Measurements from ENCODE around the gene ZNF212. TPM values are rescaled to one million over a fixed set of nuclear protein-coding genes. Genes with fewer than 3 reads are reported as not detected.

The ZNF212 gene
- polyA plus RNA-seq, 1 of the 3 experiments (the other 2 are of a cell fraction) = 11.5 TPM

- no peak overlapping the region for H2AFZ ChIP-seq (ENCODE audit: low read depth)
- H3K9me2 ChIP-seq = no peaks in the 10 kb centered on the region
- POLR2A ChIA-PET = interaction anchor here (1.8 kb wide), 1 partner anchor 10 kb away, joined by 6 read pairs; no protein-coding TSS in a partner anchor
Observed at GRCh38 chr7:149294634-149295480, 55.4 kb downstream of the ZNF212 start.

DNA sequence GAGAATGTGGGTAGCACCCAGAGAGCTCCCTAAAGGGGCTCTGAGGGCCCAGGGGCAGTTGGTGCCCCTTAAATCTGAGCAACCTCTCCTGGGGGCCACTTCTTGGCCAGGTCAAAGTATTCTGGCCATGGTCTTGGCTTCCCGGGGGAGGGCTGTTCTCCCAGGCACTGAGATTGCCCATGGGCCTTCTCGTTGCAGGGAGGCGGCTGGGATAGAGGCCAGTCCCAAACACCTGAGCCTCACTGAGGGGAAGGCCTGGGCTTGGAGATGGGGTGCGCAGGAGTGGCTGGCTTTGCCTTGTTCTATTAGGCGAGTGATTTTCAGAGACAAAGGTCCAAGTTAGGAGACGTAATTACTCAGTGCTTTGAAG lies 56.0 kb downstream of the ZNF212 start:
- H4K20me1 ChIP-seq (ENCODE audit: insufficient read depth) = no peaks in the 10 kb centered on the region
- TF ChIP-seq YY1 (IDR thresholded peaks at IDR 0.05; ENCODE audit: low read depth) = no peak
- TF ChIP-seq RXRA (IDR thresholded peaks at IDR 0.05; ENCODE audit: borderline replicate concordance, low read depth) = no peak
- no peak for TF ChIP-seq ZBTB33 (IDR thresholded peaks at IDR 0.05; ENCODE audit: borderline replicate concordance, low read depth)
- no peak for TF ChIP-seq NRF1 (IDR thresholded peaks at IDR 0.05; ENCODE audit: low read depth, low read length)

More at GRCh38 chr7:149294634-149295480, 55.4 kb downstream of the ZNF212 start:
- Histone ChIP-seq H3K9ac (no peak overlapping the region), H3F3A (replicated peaks; ENCODE audit: insufficient read depth) (no peaks in the 10 kb centered on the region), H3K4me2 (no peak overlapping the region), H3K79me2 (ENCODE audit: insufficient read depth) (no peaks in the 10 kb centered on the region), H3K36me3 (replicated peaks in 1 of 2; ENCODE audit: control insufficient read depth in 1 of 2, insufficient read depth in 2 of 2, low read length in 1 of 2) (peaks cover 0 to 13% of the 10 kb centered on the region in 2 experiments), H3K27ac (ENCODE audit: low read depth in 2 of 2, low read length in 1 of 2) (no peak overlapping the region), H4K20me1 (ENCODE audit: insufficient read depth) (no peaks in the 10 kb centered on the region), H3K4me1 (ENCODE audit: control insufficient read depth in 1 of 2, insufficient read depth in 2 of 2, low read depth in 1 of 2, low read length in 1 of 2) (no peaks in the 10 kb centered on the region; a peak in 1 of 4 replicates), H3K4me3 (ENCODE audit: low read depth in 2 of 2, low read length in 1 of 2) (no peak overlapping the region), H3K27me3 (ENCODE audit: insufficient read depth) (no peaks in the 10 kb centered on the region), H3K9me3 (no peaks in the 10 kb centered on the region)
- CTCF ChIA-PET = interaction anchor here (0.8 kb wide), 1 partner anchor 33 kb away, joined by 3 read pairs; the partner anchor contains the start of gene ZNF783
- 95% methylated on average over 55 of the region's 55 CpGs for WGBS (ENCODE audit: low lambda C conversion rate)
- TF ChIP-seq FOSL2 (IDR thresholded peaks at IDR 0.05; ENCODE audit: borderline replicate concordance, low read depth) = no peak
- TF ChIP-seq SMC3 (IDR thresholded peaks at IDR 0.05; ENCODE audit: low read depth, low read length) = no peak
- no peak for TF ChIP-seq JUND (IDR thresholded peaks at IDR 0.05)
- no peak for TF ChIP-seq CHD2 (IDR thresholded peaks at IDR 0.05; ENCODE audit: low read length, partially characterized antibody)
- no peak for TF ChIP-seq NRF1 (IDR thresholded peaks at IDR 0.05; ENCODE audit: low read depth, low read length)
- no peak for TF ChIP-seq FOXM1 (IDR thresholded peaks at IDR 0.05; ENCODE audit: low read depth)
- no peak for TF ChIP-seq FOXJ3 (CRISPR knock-in tag; IDR thresholded peaks at IDR 0.05)
- no peak for TF ChIP-seq MXI1 (IDR thresholded peaks at IDR 0.05; ENCODE audit: low read depth, low read length)
- TF ChIP-seq USF2 (IDR thresholded peaks at IDR 0.05; ENCODE audit: borderline replicate concordance, low read depth, low read length) = no peak
- no peak for TF ChIP-seq RFX5 (IDR thresholded peaks at IDR 0.05; ENCODE audit: low read length)
- TF ChIP-seq SIN3A (IDR thresholded peaks at IDR 0.05; ENCODE audit: borderline replicate concordance, low read depth, low read length) = no peak
- TF ChIP-seq ZBTB33 (IDR thresholded peaks at IDR 0.05; ENCODE audit: borderline replicate concordance, low read depth) = no peak
- DNase-seq = no peak

More for the DNA sequence above, 56.0 kb downstream of the ZNF212 start:
- Histone ChIP-seq H3K27me3 (ENCODE audit: insufficient read depth) (no peaks in the 10 kb centered on the region), H3F3A (replicated peaks; ENCODE audit: insufficient read depth) (no peaks in the 10 kb centered on the region), H3K79me2 (ENCODE audit: insufficient read depth) (no peaks in the 10 kb centered on the region), H3K9me3 (no peaks in the 10 kb centered on the region), H3K9ac (no peak overlapping the region), H3K27ac (ENCODE audit: low read depth in 2 of 2, low read length in 1 of 2) (no peak overlapping the region), H2AFZ (ENCODE audit: low read depth) (no peak overlapping the region), H3K36me3 (replicated peaks in 1 of 2; ENCODE audit: control insufficient read depth in 1 of 2, insufficient read depth in 2 of 2, low read length in 1 of 2) (peaks cover 0 to 13% of the 10 kb centered on the region in 2 experiments), H3K4me3 (ENCODE audit: low read depth in 2 of 2, low read length in 1 of 2) (no peak overlapping the region), H3K4me2 (no peak overlapping the region), H3K4me1 (ENCODE audit: control insufficient read depth in 1 of 2, insufficient read depth in 2 of 2, low read depth in 1 of 2, low read length in 1 of 2) (no peaks in the 10 kb centered on the region), H3K9me2 (no peaks in the 10 kb centered on the region)
- ChIA-PET POLR2A (interaction anchor here (1.8 kb wide), 1 partner anchor 10 kb away, joined by 6 read pairs; no protein-coding TSS in a partner anchor), CTCF (interaction anchor here (2.2 kb wide), 1 partner anchor 16 kb away, joined by 6 read pairs; no protein-coding TSS in a partner anchor)
- no peak for DNase-seq
- 90% methylated on average over 5 of the region's 6 CpGs for WGBS (ENCODE audit: low lambda C conversion rate)

Data from SK-N-SH (cell line).